Activated T-cell treated with anti-CD3 and anti-CD28 coated beads, Interleukin-2, amount 50 U/mL, for 24 hours (primary cell): ENCODE data around the gene MED12.

Experiments
- DNase-seq: peaks from one replicate; pipeline ENCODE4 v3.0.0-alpha.2; 2020
- H3K27ac Mint-ChIP-seq: 2 replicates; pipeline ENCODE4 v1.8.0; 2020; ENCODE audit warnings: mild to moderate bottlenecking, mixed read lengths
- H3K27me3 Mint-ChIP-seq: 2 replicates; pipeline ENCODE4 v1.8.0; 2020; ENCODE audit warnings: mixed read lengths
- H3K36me3 Mint-ChIP-seq: 2 replicates; pipeline ENCODE4 v1.8.0; 2020; ENCODE audit warnings: low read depth, mixed read lengths
- H3K4me1 Mint-ChIP-seq: 2 replicates; pipeline ENCODE4 v1.8.0; 2020; ENCODE audit warnings: low read depth, mixed read lengths
- H3K4me3 Mint-ChIP-seq: 2 replicates; pipeline ENCODE4 v1.8.0; 2020; ENCODE audit warnings: mild to moderate bottlenecking, moderate library complexity, mixed read lengths
- H3K9me3 Mint-ChIP-seq: 2 replicates; pipeline ENCODE4 v1.8.0; 2020; ENCODE audit warnings: mixed read lengths

Gene MED12

GRCh38 chrX:71128915-71129765 is 10.7 kb downstream of the MED12 start:
- H3K27ac Mint-ChIP-seq, result peak overlapping the region; percentile 66

GRCh38 chrX:71131510-71131909 is 13.1 kb downstream of the MED12 start:
- Mint-ChIP-seq H3K27me3 (peaks cover 44% of the 10 kb centered on the region), H3K9me3 (no peaks in the 10 kb centered on the region), H3K27ac (no peak overlapping the region), H3K36me3 (peaks cover 82% of the 10 kb centered on the region), H3K4me1 (peaks cover 10% of the 10 kb centered on the region), H3K4me3 (no peak overlapping the region)
- DNase-seq, result no peak

More at GRCh38 chrX:71128915-71129765, 10.7 kb downstream of the MED12 start:
- H3K4me3 Mint-ChIP-seq, result no peak overlapping the region
- DNase-seq, result peak; percentile 86
- H3K4me1 Mint-ChIP-seq, result peaks cover 10% of the 10 kb centered on the region
- H3K9me3 Mint-ChIP-seq, result no peaks in the 10 kb centered on the region
- peaks cover 32% of the 10 kb centered on the region for H3K27me3 Mint-ChIP-seq
- H3K36me3 Mint-ChIP-seq, result peaks cover 75% of the 10 kb centered on the region

- H3K36me3 Mint-ChIP-seq, result peaks cover 61% of the 10 kb centered on the region
- H3K4me3 Mint-ChIP-seq, result no peak overlapping the region
- peaks cover 7% of the 10 kb centered on the region for H3K4me1 Mint-ChIP-seq
- DNase-seq, result no peak
- H3K9me3 Mint-ChIP-seq, result no peaks in the 10 kb centered on the region
- H3K27ac Mint-ChIP-seq, result peak overlapping the region; percentile 52
- peaks cover 33% of the 10 kb centered on the region for H3K27me3 Mint-ChIP-seq
These were observed 22.0 kb downstream of the MED12 start for GRCh38 chrX:71140440-71140839.

GRCh38 chrX:71143508-71143907 is 25.1 kb downstream of the MED12 start:
- peak overlapping the region; percentile 34 for H3K27ac Mint-ChIP-seq
- peaks cover 27% of the 10 kb centered on the region for H3K27me3 Mint-ChIP-seq
- DNase-seq, result no peak
- H3K9me3 Mint-ChIP-seq, result no peaks in the 10 kb centered on the region
- H3K4me3 Mint-ChIP-seq, result no peak overlapping the region
- peaks cover 14% of the 10 kb centered on the region for H3K4me1 Mint-ChIP-seq
- peaks cover 33% of the 10 kb centered on the region for H3K36me3 Mint-ChIP-seq

- Mint-ChIP-seq H3K4me3 (no peak within 1 kb of the TSS), H3K27ac (peak within 1 kb of the TSS; percentile 7)
These were observed 26.3 kb downstream of the MED12 start, which contains the start of gene NLGN3 for GRCh38 chrX:71144651-71145050. TSS of gene NLGN3 (plus strand) at chrX:71144841. CDS start at chrX:71147750, 2,909 bp downstream.

GRCh38 chrX:71147496-71148277 is 29.3 kb downstream of the MED12 start:
- Mint-ChIP-seq H3K9me3 (no peaks in the 10 kb centered on the region), H3K4me3 (no peak overlapping the region), H3K27me3 (peaks cover 22% of the 10 kb centered on the region), H3K36me3 (peaks cover 7% of the 10 kb centered on the region), H3K27ac (no peak overlapping the region), H3K4me1 (peaks cover 8% of the 10 kb centered on the region)
- DNase-seq, result no peak

More at GRCh38 chrX:71144651-71145050, 26.3 kb downstream of the MED12 start, which contains the start of gene NLGN3:
- no peaks in the 10 kb centered on the region for H3K9me3 Mint-ChIP-seq
- H3K27me3 Mint-ChIP-seq, result peaks cover 23% of the 10 kb centered on the region
- DNase-seq, result no peak
- H3K36me3 Mint-ChIP-seq, result peaks cover 25% of the 10 kb centered on the region
- peaks cover 10% of the 10 kb centered on the region for H3K4me1 Mint-ChIP-seq

GRCh38 chrX:71148278-71148663 is 29.9 kb downstream of the MED12 start:
- Mint-ChIP-seq H3K27me3 (peaks cover 26% of the 10 kb centered on the region), H3K4me3 (no peak overlapping the region), H3K36me3 (peaks cover 3% of the 10 kb centered on the region), H3K4me1 (peaks cover 8% of the 10 kb centered on the region), H3K27ac (no peak overlapping the region), H3K9me3 (no peaks in the 10 kb centered on the region)
- DNase-seq, result no peak

- peaks cover 2% of the 10 kb centered on the region for H3K4me1 Mint-ChIP-seq
- no peak for DNase-seq
- H3K36me3 Mint-ChIP-seq, result no peaks in the 10 kb centered on the region
- H3K4me3 Mint-ChIP-seq, result no peak overlapping the region
- H3K27me3 Mint-ChIP-seq, result peaks cover 23% of the 10 kb centered on the region
- H3K9me3 Mint-ChIP-seq, result no peaks in the 10 kb centered on the region
- no peak overlapping the region for H3K27ac Mint-ChIP-seq
These were observed 33.0 kb downstream of the MED12 start for GRCh38 chrX:71151366-71151765.

GRCh38 chrX:71154196-71154595 is 35.8 kb downstream of the MED12 start:
- Mint-ChIP-seq H3K27ac (no peak overlapping the region), H3K27me3 (peaks cover 20% of the 10 kb centered on the region), H3K4me3 (no peak overlapping the region), H3K36me3 (no peaks in the 10 kb centered on the region), H3K4me1 (peaks cover 4% of the 10 kb centered on the region), H3K9me3 (no peaks in the 10 kb centered on the region)
- no peak for DNase-seq

- Mint-ChIP-seq H3K9me3 (no peaks in the 10 kb centered on the region), H3K4me1 (peaks cover 8% of the 10 kb centered on the region), H3K36me3 (no peaks in the 10 kb centered on the region), H3K4me3 (no peak overlapping the region), H3K27me3 (peaks cover 22% of the 10 kb centered on the region), H3K27ac (no peak overlapping the region)
- no peak for DNase-seq
These were observed 36.2 kb downstream of the MED12 start for GRCh38 chrX:71154641-71155040.

GRCh38 chrX:71158603-71159002 is 40.2 kb downstream of the MED12 start:
- Mint-ChIP-seq H3K27ac (no peak overlapping the region), H3K4me1 (peaks cover 8% of the 10 kb centered on the region), H3K27me3 (peaks cover 27% of the 10 kb centered on the region), H3K9me3 (no peaks in the 10 kb centered on the region), H3K4me3 (no peak overlapping the region), H3K36me3 (no peaks in the 10 kb centered on the region)
- DNase-seq, result no peak

- H3K27ac Mint-ChIP-seq, result no peak overlapping the region
- H3K27me3 Mint-ChIP-seq, result peaks cover 33% of the 10 kb centered on the region
- no peak overlapping the region for H3K4me3 Mint-ChIP-seq
These were observed 40.9 kb downstream of the MED12 start for GRCh38 chrX:71159335-71159734.

GRCh38 chrX:71160475-71160874 is 42.1 kb downstream of the MED12 start:
- no peaks in the 10 kb centered on the region for H3K9me3 Mint-ChIP-seq

More at GRCh38 chrX:71159335-71159734, 40.9 kb downstream of the MED12 start:
- DNase-seq, result no peak
- Mint-ChIP-seq H3K4me1 (peaks cover 8% of the 10 kb centered on the region), H3K36me3 (no peaks in the 10 kb centered on the region), H3K9me3 (no peaks in the 10 kb centered on the region)

GRCh38 chrX:71162981-71163380 is 44.6 kb downstream of the MED12 start:
- DNase-seq, result no peak
- Mint-ChIP-seq H3K36me3 (peaks cover 7% of the 10 kb centered on the region), H3K9me3 (no peaks in the 10 kb centered on the region), H3K4me3 (no peak overlapping the region), H3K27ac (no peak overlapping the region), H3K4me1 (peaks cover 8% of the 10 kb centered on the region), H3K27me3 (peaks cover 42% of the 10 kb centered on the region)

More at GRCh38 chrX:71160475-71160874, 42.1 kb downstream of the MED12 start:
- peaks cover 40% of the 10 kb centered on the region for H3K27me3 Mint-ChIP-seq
- H3K27ac Mint-ChIP-seq, result no peak overlapping the region
- no peak for DNase-seq
- H3K36me3 Mint-ChIP-seq, result no peaks in the 10 kb centered on the region
- peaks cover 8% of the 10 kb centered on the region for H3K4me1 Mint-ChIP-seq
- H3K4me3 Mint-ChIP-seq, result no peak overlapping the region
